ENCODE data around the gene NAP1L4.

DNA sequence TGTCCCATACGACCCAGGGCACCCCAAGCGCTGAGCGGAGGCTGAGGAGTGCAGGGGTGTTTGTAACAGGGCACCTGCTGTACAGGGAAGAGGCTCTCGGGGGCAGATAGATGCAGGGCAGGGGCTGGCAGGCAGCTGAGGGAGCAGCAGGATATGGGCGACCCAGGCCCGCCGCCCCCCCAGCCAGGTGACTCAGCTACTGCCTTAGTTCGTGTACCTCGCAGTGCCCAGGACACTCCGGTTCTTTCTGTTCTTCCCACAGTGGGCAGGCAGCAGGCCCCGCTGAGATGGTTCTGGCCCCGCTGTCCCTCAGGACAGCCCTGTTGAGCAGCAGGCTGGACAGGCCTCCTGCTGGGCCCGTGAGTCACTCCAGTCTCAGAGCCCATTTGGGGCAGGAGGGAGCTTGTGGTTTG, 79.1 kb downstream of the NAP1L4 start:
- TF ChIP-seq, protein P1, sequence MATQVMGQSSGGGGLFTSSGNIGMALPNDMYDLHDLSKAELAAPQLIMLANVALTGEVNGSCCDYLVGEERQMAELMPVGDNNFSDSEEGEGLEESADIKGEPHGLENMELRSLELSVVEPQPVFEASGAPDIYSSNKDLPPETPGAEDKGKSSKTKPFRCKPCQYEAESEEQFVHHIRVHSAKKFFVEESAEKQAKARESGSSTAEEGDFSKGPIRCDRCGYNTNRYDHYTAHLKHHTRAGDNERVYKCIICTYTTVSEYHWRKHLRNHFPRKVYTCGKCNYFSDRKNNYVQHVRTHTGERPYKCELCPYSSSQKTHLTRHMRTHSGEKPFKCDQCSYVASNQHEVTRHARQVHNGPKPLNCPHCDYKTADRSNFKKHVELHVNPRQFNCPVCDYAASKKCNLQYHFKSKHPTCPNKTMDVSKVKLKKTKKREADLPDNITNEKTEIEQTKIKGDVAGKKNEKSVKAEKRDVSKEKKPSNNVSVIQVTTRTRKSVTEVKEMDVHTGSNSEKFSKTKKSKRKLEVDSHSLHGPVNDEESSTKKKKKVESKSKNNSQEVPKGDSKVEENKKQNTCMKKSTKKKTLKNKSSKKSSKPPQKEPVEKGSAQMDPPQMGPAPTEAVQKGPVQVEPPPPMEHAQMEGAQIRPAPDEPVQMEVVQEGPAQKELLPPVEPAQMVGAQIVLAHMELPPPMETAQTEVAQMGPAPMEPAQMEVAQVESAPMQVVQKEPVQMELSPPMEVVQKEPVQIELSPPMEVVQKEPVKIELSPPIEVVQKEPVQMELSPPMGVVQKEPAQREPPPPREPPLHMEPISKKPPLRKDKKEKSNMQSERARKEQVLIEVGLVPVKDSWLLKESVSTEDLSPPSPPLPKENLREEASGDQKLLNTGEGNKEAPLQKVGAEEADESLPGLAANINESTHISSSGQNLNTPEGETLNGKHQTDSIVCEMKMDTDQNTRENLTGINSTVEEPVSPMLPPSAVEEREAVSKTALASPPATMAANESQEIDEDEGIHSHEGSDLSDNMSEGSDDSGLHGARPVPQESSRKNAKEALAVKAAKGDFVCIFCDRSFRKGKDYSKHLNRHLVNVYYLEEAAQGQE (IDR thresholded peaks at IDR 0.05; ENCODE audit: low read depth, low read length), result no peak
- TF ChIP-seq RFX5 (IDR thresholded peaks at IDR 0.05; ENCODE audit: low read length), result no peak
- TF ChIP-seq, protein P2, sequence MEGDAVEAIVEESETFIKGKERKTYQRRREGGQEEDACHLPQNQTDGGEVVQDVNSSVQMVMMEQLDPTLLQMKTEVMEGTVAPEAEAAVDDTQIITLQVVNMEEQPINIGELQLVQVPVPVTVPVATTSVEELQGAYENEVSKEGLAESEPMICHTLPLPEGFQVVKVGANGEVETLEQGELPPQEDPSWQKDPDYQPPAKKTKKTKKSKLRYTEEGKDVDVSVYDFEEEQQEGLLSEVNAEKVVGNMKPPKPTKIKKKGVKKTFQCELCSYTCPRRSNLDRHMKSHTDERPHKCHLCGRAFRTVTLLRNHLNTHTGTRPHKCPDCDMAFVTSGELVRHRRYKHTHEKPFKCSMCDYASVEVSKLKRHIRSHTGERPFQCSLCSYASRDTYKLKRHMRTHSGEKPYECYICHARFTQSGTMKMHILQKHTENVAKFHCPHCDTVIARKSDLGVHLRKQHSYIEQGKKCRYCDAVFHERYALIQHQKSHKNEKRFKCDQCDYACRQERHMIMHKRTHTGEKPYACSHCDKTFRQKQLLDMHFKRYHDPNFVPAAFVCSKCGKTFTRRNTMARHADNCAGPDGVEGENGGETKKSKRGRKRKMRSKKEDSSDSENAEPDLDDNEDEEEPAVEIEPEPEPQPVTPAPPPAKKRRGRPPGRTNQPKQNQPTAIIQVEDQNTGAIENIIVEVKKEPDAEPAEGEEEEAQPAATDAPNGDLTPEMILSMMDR (IDR thresholded peaks at IDR 0.05), result no peak
- no peak for TF ChIP-seq RAD21 (IDR thresholded peaks at IDR 0.05; ENCODE audit: low read length)
- TF ChIP-seq POLR2AphosphoS5 (IDR thresholded peaks at IDR 0.05; ENCODE audit: low read depth, low read length), result no peak
- TF ChIP-seq, protein P3, sequence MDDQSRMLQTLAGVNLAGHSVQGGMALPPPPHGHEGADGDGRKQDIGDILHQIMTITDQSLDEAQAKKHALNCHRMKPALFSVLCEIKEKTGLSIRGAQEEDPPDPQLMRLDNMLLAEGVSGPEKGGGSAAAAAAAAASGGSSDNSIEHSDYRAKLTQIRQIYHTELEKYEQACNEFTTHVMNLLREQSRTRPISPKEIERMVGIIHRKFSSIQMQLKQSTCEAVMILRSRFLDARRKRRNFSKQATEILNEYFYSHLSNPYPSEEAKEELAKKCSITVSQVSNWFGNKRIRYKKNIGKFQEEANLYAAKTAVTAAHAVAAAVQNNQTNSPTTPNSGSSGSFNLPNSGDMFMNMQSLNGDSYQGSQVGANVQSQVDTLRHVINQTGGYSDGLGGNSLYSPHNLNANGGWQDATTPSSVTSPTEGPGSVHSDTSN (IDR thresholded peaks at IDR 0.05), result no peak
- no peak; the same call in 1 of the 2 replicates for TF ChIP-seq FOSL2 (IDR thresholded peaks at IDR 0.05; ENCODE audit: borderline replicate concordance, low read depth)
- no peak for TF ChIP-seq FOXM1 (IDR thresholded peaks at IDR 0.05; ENCODE audit: low read depth)

Data from SK-N-SH (cell line).